GM12892 (cell line): Measurements from ENCODE around the gene C16orf90.
"Not testable (repeated sequence)": the region's sequence is repeated elsewhere in the genome, so short reads cannot be mapped to it uniquely, and the experiment has no call there.

Experiments
- DNase-seq: peaks from one replicate; pipeline ENCODE4 v3.0.0; 2011; ENCODE audit not compliant: insufficient read length
- FAIRE-seq: peaks from 2 replicates; lab custom pipeline; 2011; peaks lifted over from hg19 to GRCh38; lab: Jason Lieb, UNC
- POLR2A ChIP-seq: IDR thresholded peaks from 2 replicates; pipeline ENCODE4 v1.6.1; 2011; ENCODE audit warnings: low read depth, low read length, control low read depth
- POLR2AphosphoS5 ChIP-seq: IDR thresholded peaks from 2 replicates; pipeline ENCODE4 v1.6.1; 2011; ENCODE audit warnings: low read depth, low read length, control low read depth
- TAF1 ChIP-seq: IDR thresholded peaks from 2 replicates; pipeline ENCODE4 v1.6.1; 2011; ENCODE audit warnings: low read depth, mild to moderate bottlenecking, control low read depth, low read length, borderline replicate concordance

C16orf90 gene

DNA sequence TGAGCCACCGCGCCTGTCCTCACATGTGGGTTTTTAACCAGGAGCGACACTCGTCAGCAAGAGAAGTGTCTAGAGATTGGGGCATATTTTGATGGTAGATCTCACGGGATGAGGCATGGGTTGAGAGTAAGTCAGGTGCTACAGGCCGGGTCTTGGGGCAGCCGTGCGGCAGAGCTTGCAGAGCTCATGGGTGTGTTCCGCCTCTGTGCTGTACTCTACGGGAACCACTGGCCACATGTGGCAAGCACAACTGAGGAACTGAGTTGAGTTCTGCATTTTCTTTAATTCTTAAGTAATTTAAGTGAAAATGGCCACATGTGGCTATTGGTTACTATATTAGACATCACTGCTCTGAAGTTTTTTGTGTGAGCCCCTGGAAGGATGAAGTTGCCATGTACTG, 15.1 kb upstream of the C16orf90 start:
- no peak for FAIRE-seq
- no peak for DNase-seq

DNA sequence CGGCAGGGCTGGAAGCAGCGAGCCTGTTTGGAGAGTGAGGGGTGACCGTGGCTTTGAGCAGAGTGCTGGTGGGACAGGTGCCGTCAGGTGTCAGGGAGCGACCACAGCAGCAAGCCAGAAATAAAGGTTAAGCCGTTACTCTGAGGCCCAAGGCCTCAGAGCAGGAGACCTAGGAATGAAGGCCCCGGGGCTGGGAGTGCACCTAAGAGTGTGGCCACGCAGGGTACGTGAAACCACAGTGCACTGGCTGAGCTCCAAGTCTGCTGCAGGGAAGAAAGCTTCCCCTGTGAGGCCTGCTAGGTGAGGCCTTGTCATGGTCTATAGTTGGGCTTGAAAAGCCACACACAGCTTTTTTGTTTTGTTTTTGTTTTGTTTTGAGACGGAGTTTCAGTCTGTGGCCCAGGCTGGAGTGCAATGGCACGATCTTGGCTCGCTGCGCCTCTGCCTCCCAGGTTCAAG, 14.2 kb upstream of the C16orf90 start:
- DNase-seq (no peak), FAIRE-seq (no peak)
- TF ChIP-seq TAF1 (no peak), POLR2A (no peak), POLR2AphosphoS5 (no peak)

More for the DNA sequence above, 15.1 kb upstream of the C16orf90 start:
- TF ChIP-seq POLR2AphosphoS5 (no peak), TAF1 (no peak), POLR2A (no peak)

DNA sequence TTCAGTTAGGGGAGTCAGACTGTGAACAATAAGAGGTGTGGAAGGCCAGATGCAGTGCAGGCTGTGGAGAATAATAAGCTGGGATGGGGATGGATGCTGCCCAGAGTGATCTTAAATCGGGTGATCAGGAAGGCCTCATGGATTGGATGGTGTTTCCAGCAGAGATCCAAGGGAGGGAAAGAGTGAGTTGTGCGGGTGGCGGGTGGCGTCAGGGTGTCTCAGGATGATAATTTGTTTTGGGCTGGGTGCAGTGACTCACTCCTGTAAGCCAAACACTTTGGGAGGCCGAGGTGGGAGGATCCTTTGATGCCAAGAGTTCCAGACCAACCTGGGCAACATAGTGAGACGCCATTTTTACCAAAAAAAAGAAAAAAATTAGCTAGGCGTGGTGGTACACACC, 13.4 kb upstream of the C16orf90 start:
- DNase-seq (no peak), FAIRE-seq (no peak)
- TF ChIP-seq TAF1 (no peak), POLR2A (no peak), POLR2AphosphoS5 (no peak)

DNA sequence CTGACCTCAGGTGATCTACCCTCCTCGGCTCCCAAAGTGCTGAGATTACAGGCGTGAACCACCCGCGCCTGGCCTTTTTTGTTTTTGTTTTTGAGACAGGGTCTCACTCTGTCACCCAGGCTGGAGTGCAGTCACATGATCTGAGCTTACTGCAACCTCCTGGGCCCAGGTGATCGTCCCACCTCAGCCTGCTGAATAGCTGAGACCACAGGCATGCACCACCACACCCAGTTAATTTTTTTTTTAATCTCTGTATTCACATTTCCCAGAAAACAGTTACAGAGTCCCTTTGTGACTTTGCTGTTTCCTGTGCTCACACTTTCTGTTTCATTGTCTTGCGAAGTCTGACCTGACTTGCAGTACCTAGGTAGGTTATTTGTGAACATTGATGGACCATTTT, 8.2 kb upstream of the C16orf90 start:
- TF ChIP-seq TAF1 (no peak), POLR2AphosphoS5 (no peak), POLR2A (no peak)
- DNase-seq: no peak
- no peak for FAIRE-seq

DNA sequence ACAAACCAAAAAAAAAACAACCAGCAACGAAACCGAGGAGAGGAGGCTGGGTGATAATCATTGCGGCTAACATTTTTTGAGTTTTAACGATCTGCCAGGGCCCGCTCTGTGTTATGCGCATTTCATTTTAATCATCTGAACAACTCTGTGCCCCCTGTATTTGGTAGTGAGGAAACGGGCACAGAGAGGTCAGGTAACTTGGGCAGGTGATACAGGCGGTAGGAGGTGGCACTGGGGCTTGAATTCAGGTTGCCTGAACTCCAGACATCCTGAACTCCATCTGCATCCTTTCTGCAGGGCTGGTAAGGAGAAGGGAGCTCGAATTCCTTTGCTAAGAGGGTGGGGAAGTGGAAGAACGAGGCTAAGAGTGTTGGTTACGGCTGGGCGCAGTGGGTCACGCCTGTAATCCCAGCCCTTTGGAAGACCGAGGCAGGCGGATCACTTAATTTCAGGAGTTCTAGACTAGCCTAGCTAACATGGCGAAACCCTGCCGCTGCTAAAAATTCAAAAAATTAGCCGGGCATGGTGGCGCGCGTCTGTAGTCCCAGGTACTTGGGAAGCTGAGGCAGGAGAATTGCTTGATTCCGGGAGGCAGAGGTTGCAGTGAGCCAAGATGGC, 6.6 kb upstream of the C16orf90 start:
- DNase-seq: no peak
- TF ChIP-seq TAF1: no peak
- TF ChIP-seq POLR2AphosphoS5: no peak
- TF ChIP-seq POLR2A: no peak
- no peak for FAIRE-seq

DNA sequence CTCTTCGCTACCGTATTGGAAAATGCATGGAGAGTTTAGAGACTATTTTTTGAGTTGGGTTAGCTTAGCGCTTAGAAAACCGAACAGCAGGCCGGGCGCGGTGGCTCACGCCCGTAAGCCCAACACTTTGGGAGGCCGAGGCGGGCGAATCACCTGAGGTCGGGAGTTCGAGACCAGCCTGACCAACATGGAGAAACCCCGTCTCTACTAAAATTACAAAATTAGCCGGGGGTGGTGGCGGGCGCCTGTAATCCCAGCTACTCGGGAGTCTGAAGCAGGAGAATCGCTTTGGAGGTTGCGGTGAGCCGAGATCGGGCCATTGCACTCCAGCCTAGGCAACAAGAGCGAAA, 6.1 kb upstream of the C16orf90 start:
- FAIRE-seq: not testable (repeated sequence)

DNA sequence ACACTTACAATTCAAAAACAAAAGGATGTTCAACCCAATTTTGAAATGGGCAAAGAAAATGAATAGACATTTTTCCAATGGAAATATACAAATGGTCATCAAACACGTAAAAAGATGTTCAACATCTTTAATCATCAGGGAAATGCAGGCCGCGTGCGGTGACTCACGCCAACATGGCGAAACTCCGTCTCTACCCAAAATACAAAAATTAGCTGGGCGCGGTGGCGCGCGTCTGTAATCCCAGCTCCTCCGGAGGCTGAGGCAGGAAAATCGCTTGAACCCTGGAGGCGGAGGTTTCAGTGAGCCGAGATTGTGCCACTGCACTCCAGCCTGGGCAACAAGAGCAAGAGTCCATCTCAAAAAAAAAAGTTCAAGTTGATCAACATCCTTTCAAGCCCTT, 3.7 kb upstream of the C16orf90 start:
- no peak for DNase-seq
- no peak for FAIRE-seq
- no peak for TF ChIP-seq POLR2A
- no peak for TF ChIP-seq POLR2AphosphoS5
- no peak for TF ChIP-seq TAF1

More for the DNA sequence above, 6.1 kb upstream of the C16orf90 start:
- DNase-seq: not testable (repeated sequence)

DNA sequence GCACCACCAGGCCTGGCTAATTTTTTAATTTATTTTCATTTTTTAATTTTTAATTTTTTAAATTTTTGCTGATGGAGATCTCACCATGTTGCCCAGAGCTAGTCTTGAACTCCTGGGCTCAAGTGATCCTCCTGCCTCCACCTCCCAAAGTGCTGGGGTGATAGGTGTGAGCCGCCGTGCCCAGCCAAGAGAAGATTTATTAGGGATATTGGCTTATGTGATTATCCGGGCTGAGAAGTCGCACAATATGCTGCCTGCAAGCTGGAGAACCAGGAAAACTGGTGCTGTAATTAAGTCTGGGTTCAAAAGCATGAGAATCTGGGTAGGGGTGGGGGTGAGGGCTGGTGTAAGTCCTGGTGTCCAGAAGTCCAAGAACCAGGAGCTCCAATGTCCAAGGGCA, 2.5 kb upstream of the C16orf90 start:
- FAIRE-seq (no peak), DNase-seq (no peak)
- TF ChIP-seq POLR2AphosphoS5 (no peak), TAF1 (no peak), POLR2A (no peak)

DNA sequence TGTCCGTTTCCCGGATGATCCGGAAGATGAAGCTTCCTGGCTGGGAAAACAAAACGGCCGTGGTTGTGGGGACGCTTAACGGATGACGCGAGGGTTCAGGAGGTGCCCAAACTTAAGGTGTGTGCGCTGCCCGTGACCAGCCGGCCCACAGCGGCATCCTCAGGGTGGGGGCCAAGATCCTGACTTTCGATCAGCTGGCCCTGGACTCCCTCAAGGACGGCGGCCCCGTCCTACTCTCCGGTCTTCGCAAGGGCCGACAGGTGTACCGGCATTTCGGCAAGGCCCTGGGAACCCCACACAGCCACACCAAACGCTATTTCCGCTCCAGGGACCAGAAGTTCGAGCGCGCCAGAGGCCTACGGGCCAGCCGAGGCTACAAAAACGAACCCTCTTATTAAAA, 1.1 kb upstream of the C16orf90 start:
- no peak for DNase-seq
- TF ChIP-seq POLR2AphosphoS5 (no peak), POLR2A (no peak), TAF1 (no peak)
- FAIRE-seq: no peak

DNA sequence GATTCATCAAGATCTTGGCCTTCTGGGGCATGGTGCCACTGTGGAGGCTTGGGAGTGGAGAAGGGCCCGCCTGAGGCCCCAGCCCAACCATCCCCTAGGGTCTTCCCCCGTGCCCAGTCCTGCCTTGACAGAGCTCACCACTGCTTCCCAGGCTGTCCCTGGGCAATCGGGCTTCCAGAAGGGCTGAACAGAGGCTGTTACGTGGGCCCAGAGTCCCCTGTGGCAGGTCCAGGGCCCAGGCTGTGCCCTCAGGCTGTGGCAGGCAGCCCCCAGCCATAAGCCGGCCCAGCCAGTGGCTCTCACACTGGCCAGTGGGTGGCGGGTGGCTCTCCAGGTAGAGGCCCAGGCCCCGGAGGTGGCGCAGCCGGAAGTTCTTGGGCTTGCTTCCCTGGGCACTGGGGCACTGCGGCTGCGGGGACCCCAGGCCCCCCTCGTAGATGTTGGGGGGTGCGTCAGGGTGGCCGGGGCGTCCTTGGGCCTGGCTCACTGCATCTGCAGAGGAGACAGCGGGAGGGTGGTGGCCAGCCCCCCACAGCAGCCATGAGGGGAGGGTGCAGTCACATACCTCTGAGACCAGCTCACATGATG, 809 bp downstream of the C16orf90 start:
- DNase-seq: no peak
- TF ChIP-seq POLR2A (no peak), POLR2AphosphoS5 (no peak), TAF1 (no peak)
- FAIRE-seq: no peak

DNA sequence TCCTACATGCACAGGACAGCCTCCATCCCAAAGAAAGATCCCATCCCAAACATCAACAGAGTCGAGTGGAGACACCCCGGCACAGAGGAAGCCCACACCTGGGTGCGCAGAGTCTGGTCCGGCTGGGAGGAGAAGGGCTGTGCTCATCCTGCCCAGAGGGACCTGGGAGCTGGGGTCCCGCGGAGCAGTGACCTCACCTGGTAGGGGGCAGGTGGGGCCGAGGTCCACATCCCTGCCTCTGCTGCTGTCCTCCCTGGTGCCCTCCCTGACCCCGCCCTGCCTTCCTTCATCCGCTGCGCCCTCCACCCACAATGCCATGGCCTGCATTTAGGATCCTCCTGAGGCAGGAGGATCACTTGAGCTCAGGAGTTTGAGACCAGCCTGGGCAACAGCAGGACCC, 2.9 kb downstream of the C16orf90 start:
- DNase-seq (no peak), FAIRE-seq (no peak)
- TF ChIP-seq TAF1 (no peak), POLR2AphosphoS5 (no peak), POLR2A (no peak)

DNA sequence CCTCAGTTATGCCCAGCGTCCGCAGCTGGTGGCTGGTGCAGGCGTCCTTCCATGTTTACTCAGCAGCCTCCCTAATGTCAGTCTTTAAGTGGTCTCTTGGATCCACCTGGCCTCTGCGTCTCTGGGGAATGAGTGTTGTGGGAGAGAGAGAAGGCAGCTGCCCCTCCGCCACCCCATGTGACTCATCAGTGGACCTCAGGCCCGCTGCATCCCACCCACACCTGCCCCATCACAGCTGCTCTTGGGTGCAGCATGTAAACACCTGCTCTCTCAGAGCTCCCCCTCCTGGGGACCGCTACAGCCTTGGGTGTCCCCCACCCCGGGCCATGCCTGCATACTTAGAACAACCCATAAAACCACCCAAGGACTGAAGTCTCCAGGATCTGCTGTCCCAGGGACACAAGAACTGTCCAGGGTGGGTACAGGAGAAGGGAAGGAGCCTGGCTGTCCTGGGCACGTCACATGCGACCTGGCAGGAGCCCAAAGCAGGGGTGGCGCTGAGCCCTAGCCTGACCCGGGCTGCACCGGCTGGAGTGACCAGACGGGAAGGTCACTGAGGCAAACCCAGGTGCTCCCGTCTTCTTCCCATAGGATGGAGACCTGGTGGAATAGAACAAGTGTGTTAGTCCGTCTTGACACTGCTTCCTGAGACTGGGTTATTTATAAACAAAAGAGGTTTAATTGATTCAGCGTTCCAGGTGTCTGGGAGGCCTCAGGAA, 4.2 kb downstream of the C16orf90 start:
- no peak for FAIRE-seq
- DNase-seq: no peak
- TF ChIP-seq POLR2A (no peak), TAF1 (no peak), POLR2AphosphoS5 (no peak)
